Esophagus squamous epithelium (tissue), 4 donors: ENCODE results near the gene CYTL1.

Experiments used
- POLR2A ChIP-seq, 4 donors: fragments of 450-650 bp; IDR thresholded peaks; one replicate each; pipeline ENCODE4 v1.6.1; 2017; ENCODE audit warnings: antibody characterized with exemption in 4 of 4, mild to moderate bottlenecking in 4 of 4, moderate library complexity in 3 of 4
- TF ChIP-seq, protein P1 (sequence below), 6 experiments: fragments of 450-650 bp in 4 of 6; fragments of 200-600 bp in 2 of 6; sonication (generic) in 2 of 6; IDR thresholded peaks; one replicate each; pipeline ENCODE4 v1.5.1; 2016 to 2019; ENCODE audit warnings: antibody characterized with exemption in 6 of 6, mild to moderate bottlenecking in 4 of 6, moderate library complexity in 4 of 6

DNA sequence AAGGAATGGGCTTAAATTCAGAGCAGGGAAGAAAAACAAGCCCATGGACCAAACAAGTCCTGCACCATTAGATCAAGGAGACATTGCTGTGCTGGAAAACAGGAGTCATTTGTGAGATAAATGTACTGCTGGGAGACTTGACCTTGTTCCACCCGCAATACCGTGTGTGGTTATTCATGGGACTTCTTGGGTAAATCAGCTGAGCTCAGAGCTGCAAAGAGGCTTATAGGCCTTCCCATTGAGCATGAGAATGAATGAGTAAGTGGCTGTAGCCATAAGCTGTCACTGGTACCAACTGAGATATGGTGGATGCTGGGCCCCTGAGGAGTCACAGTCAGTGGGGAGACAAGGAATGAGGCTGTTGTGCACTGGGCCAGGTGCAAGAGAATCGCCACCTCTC is 2.3 kb upstream of the CYTL1 start:
- TF ChIP-seq, protein P1, sequence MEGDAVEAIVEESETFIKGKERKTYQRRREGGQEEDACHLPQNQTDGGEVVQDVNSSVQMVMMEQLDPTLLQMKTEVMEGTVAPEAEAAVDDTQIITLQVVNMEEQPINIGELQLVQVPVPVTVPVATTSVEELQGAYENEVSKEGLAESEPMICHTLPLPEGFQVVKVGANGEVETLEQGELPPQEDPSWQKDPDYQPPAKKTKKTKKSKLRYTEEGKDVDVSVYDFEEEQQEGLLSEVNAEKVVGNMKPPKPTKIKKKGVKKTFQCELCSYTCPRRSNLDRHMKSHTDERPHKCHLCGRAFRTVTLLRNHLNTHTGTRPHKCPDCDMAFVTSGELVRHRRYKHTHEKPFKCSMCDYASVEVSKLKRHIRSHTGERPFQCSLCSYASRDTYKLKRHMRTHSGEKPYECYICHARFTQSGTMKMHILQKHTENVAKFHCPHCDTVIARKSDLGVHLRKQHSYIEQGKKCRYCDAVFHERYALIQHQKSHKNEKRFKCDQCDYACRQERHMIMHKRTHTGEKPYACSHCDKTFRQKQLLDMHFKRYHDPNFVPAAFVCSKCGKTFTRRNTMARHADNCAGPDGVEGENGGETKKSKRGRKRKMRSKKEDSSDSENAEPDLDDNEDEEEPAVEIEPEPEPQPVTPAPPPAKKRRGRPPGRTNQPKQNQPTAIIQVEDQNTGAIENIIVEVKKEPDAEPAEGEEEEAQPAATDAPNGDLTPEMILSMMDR (IDR thresholded peaks at IDR 0.05): no peak
- TF ChIP-seq POLR2A (IDR thresholded peaks at IDR 0.05): no peak
